ENCODE measurements around the gene TRAP1.
A peak's percentile ranks its signal among the peaks of the same experiment; 100 is the strongest.

The TRAP1 gene

GRCh38 chr16:3713587-3714242 lies 3.6 kb downstream of the TRAP1 start:
- FAIRE-seq (no peak), DNase-seq (ENCODE audit: low spot score) (no peak)

GRCh38 chr16:3712861-3713372 lies 4.4 kb downstream of the TRAP1 start:
- no peak for DNase-seq (ENCODE audit: low spot score)
- no peak for FAIRE-seq

GRCh38 chr16:3706253-3707012 lies 10.9 kb downstream of the TRAP1 start:
- FAIRE-seq = no peak
- DNase-seq (ENCODE audit: low spot score) = no peak

DNA sequence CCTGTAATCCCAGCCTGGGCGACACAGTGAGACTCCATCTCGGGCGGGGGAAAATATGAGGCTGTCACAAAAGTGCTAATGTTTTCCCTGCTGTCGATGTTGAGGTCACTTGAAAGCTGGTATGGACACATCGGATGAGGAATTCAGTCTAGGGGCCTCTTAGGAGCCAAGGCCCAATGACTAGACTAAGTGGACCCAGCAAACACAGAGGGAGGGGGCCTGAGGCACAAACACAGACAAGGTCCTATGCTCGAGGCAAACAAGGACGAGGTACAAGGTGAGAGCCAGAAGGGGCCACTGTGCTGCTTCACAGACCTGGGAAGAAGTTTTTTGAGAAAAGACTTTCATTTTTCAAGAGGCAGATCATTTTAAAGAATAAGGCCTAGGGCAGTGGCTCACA lies 15.2 kb downstream of the TRAP1 start:
- no peak for DNase-seq (ENCODE audit: low spot score)
- FAIRE-seq = no peak

DNA sequence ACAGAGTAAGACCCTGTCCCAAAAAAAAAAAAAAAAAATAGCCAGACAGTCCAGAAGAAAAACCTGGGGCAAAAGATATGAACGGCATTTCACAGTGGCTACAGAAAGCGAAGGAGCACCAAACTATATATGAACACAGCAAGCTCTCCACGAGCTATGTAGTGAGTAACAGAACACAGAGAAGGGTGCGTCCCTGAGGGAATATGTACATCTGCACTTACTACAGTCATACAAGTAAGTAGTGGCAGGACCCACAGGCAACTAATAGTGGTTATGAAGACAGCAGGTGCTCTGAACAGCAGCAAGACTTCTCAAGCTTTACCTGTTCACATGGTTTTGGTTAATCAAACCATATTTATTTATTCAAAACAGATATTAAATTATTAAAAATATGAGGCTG lies 15.8 kb downstream of the TRAP1 start:
- DNase-seq (ENCODE audit: low spot score) = no peak
- no peak for FAIRE-seq

DNA sequence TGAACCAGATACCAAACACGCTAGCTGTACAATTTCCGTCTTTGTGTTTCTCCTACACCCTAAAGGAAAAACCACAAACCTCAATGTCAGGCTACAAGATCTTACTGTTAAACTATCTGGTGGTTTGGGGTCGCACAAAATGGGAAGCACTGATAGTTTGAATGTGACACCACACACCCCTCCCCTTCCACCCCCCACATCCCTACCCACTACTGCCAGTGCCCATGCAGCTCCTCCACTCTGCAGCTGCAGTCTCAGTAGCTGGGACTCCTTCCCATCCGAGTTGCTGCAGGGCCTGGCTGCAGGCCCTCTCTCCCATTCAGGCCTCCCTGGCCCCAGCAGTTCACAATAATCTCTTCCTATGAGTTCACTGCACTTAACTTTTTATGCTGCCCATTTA lies 18.4 kb downstream of the TRAP1 start:
- FAIRE-seq = no peak
- DNase-seq (ENCODE audit: low spot score) = no peak

DNA sequence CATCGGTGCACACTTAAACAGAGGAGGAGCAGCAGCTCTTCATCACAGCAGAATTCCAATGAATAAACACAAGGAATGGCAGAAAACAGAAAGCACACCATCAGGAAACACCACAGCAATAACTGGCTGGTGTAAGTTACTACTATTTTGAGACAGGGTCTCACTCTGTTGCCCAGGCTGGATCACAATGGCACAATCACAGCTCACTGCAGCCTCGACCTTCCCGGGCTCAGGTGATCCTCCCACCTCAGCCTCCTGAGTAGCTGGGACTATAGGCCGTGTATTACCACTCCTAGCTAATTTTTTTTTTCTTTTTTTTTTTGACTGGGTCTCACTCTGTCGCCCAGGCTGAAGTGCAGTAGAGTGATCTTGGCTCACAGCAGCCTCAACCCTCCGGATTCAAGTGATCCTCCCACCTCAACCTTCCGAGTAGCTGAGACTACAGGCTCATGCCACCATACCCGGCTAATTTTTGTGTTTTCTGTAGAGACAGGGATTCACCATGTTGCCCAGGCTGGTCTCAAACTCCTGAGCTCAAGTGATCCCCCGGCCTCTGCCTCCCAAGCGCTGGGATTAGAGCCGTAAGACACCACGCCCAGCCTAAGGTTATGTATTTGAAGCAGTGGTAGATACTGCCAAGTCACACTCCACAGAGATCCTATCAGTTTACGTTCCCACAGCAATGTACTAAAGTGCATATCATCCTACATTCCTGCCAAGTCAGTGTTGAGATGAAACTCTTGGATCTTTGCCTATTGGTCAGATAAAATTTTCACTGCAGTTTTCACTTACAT lies 20.7 kb downstream of the TRAP1 start:
- DNase-seq (ENCODE audit: low spot score) (no peak), FAIRE-seq (no peak)

DNA sequence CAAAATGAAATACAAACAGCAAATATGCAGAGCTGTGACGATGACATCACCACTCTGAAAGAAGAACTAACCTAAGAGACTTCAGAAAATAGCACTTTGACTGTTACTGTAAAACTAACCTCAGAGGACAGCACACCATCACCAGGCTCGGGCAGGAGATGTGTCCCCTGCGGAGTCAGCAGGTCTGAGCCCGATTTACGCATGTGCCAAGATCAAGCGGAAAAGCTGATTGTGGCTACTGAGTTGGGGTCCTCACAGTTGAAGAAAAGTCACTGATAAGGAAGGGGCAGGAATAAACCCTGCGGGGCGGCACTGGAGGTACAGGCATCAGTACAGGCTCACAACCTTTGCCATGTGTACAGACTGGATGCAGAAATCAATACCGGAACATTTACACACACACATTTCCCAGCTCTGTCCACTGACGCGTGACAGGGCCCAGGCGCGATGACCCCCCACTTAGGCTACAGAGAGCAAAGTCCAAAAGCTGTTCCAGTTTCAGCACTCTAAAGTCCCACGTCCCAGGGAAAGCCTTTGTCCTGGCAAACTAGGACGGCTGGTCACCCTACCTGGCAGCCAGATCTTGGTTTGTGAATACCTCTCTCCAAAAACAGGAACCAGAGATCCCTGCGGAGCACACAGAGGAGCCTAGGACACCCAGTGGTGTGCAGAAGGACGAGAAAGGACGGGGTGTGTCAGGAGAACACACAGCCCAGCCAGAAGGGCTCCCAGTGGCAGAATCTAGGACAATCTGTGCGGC lies 21.5 kb downstream of the TRAP1 start:
- DNase-seq (ENCODE audit: low spot score) (no peak), FAIRE-seq (no peak)

GRCh38 chr16:3694051-3694450 lies 23.3 kb downstream of the TRAP1 start:
- DNase-seq (ENCODE audit: low spot score) (no peak), FAIRE-seq (no peak)

DNA sequence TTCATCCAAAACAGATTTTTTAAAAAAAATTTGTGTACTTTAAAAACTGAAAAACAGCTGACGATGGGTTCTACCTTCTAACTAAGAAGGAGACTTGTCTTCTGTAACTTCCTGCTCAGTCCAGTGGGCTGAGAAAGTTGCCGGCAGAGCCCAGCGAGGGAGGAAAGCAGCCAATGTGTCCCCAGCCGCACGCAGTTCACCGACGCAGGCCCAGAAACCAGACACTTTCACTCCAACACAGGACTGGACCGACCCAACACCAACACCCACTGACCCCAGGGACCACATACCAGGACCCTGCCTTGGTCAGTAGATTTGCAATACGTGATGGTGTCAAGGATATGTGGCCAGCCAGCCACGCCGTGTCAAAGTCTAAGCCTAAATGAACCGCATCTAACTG lies 25.6 kb downstream of the TRAP1 start:
- FAIRE-seq = no peak

GRCh38 chr16:3690980-3691720 lies 26.2 kb downstream of the TRAP1 start:
- FAIRE-seq (no peak), DNase-seq (ENCODE audit: low spot score) (no peak)

More for the DNA sequence above, 25.6 kb downstream of the TRAP1 start:
- DNase-seq (ENCODE audit: low spot score) = no peak

DNA sequence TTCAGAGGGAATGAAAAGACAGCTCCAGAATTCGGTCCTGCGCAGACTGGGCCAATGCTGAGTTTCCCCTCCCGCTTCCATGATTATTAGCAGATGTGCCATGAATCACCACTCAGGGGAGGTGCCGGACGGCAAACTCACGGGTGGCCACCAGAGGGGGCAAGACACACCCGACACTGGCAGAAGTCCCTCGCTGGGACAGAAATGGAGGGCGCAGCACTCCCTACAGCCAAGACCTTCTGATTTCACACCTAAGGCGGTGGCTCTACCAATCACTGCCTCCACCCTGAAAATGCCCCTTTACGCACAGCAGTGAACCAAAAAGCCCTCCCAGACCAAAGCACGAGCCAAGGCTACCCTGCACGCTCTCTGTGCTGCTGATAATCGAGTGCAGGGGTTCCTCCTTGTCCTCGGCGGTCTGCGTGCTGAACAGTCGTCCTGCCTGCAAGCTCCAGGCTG lies 26.8 kb downstream of the TRAP1 start:
- FAIRE-seq (peak; percentile 91), DNase-seq (ENCODE audit: low spot score) (peak; percentile 95)

GRCh38 chr16:3689731-3690130 lies 27.6 kb downstream of the TRAP1 start:
- no peak for FAIRE-seq
- no peak for DNase-seq (ENCODE audit: low spot score)

- no peak for DNase-seq (ENCODE audit: low spot score)
- FAIRE-seq = no peak
These were observed 29.5 kb downstream of the TRAP1 start for GRCh38 chr16:3687792-3688191.

DNA sequence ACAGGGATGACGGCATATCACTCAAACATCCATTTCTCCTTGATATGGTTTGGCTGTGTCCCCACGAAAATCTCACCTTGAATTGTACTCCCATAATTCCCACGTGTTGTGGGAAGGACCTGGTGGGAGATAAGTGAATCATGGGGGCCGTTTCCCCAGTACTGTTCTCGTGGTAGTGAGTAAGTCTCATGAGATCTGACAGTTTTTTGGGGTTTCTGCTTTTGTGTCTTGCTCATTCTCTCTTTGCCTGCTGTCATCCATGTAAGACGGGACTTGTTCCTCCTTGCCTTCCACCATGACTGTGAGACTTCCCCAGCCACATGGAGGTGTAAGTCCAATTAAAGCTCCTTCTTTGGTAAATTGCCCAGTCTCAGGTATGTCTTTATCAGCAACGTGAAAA lies 30.3 kb downstream of the TRAP1 start:
- FAIRE-seq (no peak), DNase-seq (ENCODE audit: low spot score) (no peak)

DNA sequence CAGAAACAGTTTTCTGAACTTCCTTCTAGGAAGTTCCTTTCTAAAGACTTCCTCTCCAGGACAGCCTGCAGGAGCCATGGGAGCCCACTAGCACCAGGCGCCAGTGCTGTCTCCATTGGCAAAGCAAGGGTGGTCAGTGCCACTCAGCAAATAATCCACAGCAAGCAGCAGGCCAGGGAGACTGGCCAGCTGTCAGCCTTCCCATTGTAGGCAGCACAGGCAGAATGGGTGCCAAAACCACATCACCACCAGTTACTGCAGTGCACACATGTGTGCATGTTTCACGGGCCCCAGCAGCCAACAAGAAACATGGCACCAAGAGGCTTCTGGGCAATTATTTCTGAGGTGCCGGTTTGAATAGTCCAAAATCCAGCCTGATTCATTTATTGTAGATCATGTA lies 36.1 kb downstream of the TRAP1 start:
- FAIRE-seq = no peak
- no peak for DNase-seq (ENCODE audit: low spot score)

GRCh38 chr16:3677994-3678393 lies 39.3 kb downstream of the TRAP1 start:
- no peak for FAIRE-seq
- no peak for DNase-seq (ENCODE audit: low spot score)

GRCh38 chr16:3675601-3676130 lies 41.7 kb downstream of the TRAP1 start:
- no peak for FAIRE-seq
- no peak for DNase-seq (ENCODE audit: low spot score)

DNA sequence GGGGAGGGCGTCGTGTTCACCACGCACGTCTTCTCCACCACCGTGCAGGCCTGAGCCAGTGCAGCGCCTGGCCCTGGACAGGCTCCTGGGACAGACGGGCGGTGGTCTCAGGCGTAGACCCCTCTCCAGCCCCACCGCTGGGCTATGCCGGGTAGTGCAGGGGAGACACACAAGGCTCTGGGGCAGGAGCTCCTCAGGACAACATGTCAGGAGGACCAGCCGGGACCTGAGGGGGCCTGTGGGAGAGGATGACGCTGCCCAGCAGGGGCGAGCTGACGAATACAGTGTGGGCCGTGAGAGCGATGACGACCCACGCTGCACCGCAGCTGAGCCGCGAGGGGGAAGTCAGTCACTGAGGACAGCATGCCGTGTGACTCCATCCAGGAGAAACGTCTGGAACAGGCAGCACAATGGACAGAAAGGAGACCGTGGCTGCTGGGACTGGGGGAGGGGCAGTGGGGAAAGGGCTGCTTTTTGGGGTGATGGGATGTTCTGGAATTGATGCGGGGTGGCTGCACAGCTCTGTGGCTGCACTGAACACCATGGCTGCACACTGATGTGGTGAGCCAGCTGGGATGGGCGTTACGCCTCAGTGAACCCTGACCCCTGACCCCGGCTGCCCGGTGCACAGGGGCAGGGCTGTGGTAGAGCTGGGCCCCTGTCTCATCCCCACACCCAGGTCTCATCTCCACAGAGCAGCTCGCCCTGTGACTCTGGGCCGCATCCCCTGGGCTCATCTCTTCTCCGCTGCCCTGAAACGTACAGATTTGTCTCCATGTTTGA lies 42.6 kb downstream of the TRAP1 start:
- FAIRE-seq = peak; percentile 72

More for the DNA sequence above, 42.6 kb downstream of the TRAP1 start:
- no peak for DNase-seq (ENCODE audit: low spot score)

Data from urothelium cell line (cell line).